ENCODE data around the gene SETD4. TPM values are rescaled to one million over a fixed set of nuclear protein-coding genes. Genes with fewer than 3 reads are reported as not detected.

Gene SETD4
- total and polyA plus RNA-seq, 2 of the 8 experiments (the other 6 are each of a cell fraction or from before 2014, with no cell fraction given), result 20.1 to 46.6 TPM

DNA sequence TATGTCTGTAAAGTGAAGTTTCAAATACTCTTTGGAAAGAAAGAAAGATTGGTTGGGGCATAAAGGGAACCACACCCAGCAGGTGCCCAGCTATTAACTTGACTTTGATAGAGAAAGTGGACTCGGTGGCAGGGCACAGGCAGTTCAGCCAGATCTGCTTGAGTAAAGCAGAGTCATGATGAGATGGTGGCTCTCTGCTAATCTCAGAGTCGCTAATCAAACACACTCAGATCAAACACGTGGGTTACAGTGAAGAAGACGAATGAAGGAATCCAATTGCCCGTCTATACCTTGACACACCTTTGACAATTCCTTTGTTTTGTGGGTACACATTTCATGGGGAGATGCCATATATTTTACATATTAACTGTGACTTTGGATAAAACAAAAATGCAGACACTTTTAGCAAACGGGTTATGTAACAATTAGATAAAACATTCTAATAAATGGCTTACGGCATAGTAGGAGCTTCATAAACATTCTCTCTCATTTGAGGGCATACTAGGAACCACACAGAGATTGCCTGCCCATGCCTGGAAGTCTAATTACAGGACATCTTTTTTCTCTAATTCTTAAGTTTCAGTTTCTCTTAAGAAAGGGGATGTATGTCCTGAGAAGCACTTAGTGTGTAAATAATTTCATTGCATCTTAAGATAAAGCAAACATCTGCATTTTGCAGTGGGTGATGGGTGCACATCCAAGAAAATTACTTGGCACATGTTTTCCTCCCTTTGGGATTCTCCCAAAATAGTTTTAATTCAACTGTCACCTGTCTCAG is 16.7 kb upstream of the SETD4 start (continued):
- TF ChIP-seq, protein P1, sequence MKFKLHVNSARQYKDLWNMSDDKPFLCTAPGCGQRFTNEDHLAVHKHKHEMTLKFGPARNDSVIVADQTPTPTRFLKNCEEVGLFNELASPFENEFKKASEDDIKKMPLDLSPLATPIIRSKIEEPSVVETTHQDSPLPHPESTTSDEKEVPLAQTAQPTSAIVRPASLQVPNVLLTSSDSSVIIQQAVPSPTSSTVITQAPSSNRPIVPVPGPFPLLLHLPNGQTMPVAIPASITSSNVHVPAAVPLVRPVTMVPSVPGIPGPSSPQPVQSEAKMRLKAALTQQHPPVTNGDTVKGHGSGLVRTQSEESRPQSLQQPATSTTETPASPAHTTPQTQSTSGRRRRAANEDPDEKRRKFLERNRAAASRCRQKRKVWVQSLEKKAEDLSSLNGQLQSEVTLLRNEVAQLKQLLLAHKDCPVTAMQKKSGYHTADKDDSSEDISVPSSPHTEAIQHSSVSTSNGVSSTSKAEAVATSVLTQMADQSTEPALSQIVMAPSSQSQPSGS (IDR thresholded peaks at IDR 0.05; ENCODE audit: low read length), result no peak
- no peak for TF ChIP-seq TCF12 (IDR thresholded peaks at IDR 0.05; ENCODE audit: low read depth, low read length)
